Measurements from ENCODE around the gene EMC6.

GRCh38 chr17:3647251-3647650 lies 21.4 kb upstream of the EMC6 start:
- TF ChIP-seq CTCF (IDR thresholded peaks at IDR 0.05), result no peak
- no peak for TF ChIP-seq POLR2A (IDR thresholded peaks at IDR 0.05)
